NCI-H226 (cell line): ENCODE results near the gene SMAD1.

Experiments used
- DNase-seq: peaks from one replicate; pipeline ENCODE4 v3.0.0-alpha.2; 2015

Gene SMAD1

DNA sequence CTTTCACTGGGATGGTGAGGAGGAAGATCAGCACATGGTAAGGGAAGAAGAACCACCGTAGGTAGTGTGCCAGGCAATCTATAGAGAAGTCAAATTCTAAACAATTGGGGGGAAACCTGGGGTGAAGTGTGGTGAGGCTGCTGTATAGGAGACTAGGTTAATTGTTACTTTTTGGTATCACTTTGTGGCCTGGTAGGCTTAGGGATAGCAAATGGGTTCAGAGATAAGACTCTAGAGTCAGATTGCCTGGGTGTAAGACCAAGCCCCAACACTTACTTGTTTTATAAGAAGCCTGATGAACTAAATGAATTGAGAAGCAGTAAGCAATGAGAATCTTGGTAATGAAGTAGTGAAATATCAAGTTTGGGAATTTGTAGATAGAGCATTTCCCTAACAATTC, 8.7 kb downstream of the SMAD1 start:
- no peak for DNase-seq

GRCh38 chr4:145490796-145491195, 9.1 kb downstream of the SMAD1 start:
- DNase-seq: no peak

- DNase-seq: no peak
Observed at GRCh38 chr4:145492376-145492775, 10.7 kb downstream of the SMAD1 start.

- no peak for DNase-seq
Observed at GRCh38 chr4:145493166-145493565, 11.5 kb downstream of the SMAD1 start.

- DNase-seq: no peak
Observed at GRCh38 chr4:145494666-145495270, 13.1 kb downstream of the SMAD1 start.

- no peak for DNase-seq
Observed at GRCh38 chr4:145496292-145496691, 14.6 kb downstream of the SMAD1 start.

DNA sequence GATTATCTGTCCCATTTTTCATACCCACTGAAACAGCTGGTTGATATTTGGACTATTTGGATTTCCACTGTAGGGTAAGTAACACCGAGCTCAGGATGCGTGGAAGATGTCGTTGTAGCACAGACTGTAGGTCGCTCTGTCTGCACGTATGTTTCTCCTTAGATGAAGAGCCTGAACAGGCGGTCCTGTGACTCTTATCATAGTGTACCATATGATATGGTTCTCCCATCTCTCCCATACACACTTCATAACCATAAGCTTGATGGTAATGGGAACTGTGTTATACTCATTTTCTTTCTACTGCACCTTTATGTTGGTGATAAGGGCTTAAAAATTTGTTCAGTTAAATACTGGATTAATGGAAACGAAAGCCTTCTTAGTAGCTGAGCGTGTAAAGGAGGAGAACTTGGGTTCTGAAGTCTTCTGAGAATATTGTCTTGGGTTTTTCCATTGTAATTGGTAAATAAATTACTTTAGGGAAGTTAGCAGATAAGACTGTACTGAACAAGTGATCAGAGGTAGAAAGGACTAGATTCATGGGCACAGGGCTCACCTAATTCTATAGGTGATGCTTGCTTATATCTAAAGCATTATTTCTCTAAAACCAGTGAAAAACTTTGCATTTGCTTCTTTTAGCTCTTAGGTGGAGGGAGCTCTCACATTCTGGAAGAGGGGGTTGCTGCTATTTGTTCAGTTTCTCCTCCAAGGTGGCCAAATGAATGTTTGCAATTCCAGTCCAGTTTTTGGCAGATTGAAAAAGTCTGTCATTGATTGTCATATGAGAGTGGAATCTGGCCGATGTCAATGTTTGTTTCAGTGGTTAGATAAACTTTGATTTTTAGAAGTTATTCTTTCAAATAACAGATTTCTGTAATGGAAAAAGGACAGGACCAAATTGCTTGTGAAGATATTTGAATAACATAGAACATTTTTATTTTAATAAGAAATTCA, 15.8 kb downstream of the SMAD1 start:
- DNase-seq: no peak

GRCh38 chr4:145498430-145498829, 16.8 kb downstream of the SMAD1 start:
- DNase-seq: no peak

DNA sequence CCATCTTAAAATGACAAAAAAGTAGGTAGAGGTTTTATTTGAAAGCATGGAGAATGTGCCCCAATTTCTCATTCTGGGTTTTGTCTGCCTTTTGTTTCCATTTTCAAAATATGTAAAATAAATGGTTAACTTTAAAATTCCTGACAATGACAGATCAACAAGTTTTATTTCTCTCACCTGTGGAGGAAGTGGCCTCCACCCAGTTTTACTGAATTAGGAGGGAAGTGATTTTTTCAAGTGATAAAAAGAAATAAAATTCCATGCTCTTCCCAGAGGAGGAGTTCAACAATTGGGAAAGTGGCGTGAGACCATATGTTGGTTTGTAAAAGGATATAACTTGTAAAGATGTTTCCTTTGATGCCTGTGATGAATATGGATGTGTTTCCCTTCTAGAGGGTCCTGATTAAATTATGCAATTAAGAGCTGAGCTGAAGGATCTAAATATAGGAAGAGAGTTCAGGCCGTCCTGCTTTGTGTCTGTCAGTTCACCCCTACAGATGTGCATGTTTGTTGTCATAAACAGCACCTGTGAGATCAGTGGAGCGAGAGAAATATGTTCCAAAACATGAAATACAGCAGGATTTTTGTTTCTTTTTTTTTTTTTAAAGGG, 19.5 kb downstream of the SMAD1 start:
- DNase-seq: no peak

- DNase-seq: no peak
Observed at GRCh38 chr4:145502809-145503208, 21.2 kb downstream of the SMAD1 start.

GRCh38 chr4:145503486-145504072, 21.9 kb downstream of the SMAD1 start:
- DNase-seq: no peak

DNA sequence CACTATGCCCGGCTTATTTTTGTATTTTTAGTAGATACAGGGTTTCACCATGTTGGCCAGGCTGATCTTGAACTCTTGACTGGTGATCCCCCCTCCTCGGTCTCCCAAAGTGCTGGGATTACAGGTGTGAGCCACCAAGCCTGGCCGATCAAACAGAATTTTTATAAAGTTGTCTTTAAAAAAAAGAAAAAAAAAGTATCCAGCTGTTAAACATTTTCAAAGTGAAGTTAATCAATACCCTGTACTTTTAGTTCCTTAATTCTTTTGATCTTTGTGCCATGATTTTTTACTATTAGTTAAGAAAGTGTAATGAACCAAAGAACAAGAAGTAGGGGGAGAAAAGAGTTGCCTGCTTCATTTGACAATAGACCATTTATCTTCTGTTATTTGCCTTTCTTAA, 24.3 kb downstream of the SMAD1 start:
- no peak for DNase-seq

GRCh38 chr4:145507636-145508035, 26.0 kb downstream of the SMAD1 start:
- DNase-seq: peak; percentile 32

- peak; percentile 15 for DNase-seq
Observed at GRCh38 chr4:145511913-145512522, 30.4 kb downstream of the SMAD1 start.

GRCh38 chr4:145513020-145513621, 31.5 kb downstream of the SMAD1 start:
- DNase-seq: no peak

GRCh38 chr4:145520172-145520571, 38.5 kb downstream of the SMAD1 start:
- no peak for DNase-seq

GRCh38 chr4:145521282-145521681, 39.6 kb downstream of the SMAD1 start:
- DNase-seq: no peak

- no peak for DNase-seq
Observed at GRCh38 chr4:145523117-145523516, 41.5 kb downstream of the SMAD1 start.

- DNase-seq: no peak
Observed at GRCh38 chr4:145524552-145524951, 42.9 kb downstream of the SMAD1 start.

GRCh38 chr4:145525291-145525740, 43.7 kb downstream of the SMAD1 start:
- DNase-seq: no peak

- DNase-seq: no peak
Observed at GRCh38 chr4:145527773-145528172, 46.1 kb downstream of the SMAD1 start.

DNA sequence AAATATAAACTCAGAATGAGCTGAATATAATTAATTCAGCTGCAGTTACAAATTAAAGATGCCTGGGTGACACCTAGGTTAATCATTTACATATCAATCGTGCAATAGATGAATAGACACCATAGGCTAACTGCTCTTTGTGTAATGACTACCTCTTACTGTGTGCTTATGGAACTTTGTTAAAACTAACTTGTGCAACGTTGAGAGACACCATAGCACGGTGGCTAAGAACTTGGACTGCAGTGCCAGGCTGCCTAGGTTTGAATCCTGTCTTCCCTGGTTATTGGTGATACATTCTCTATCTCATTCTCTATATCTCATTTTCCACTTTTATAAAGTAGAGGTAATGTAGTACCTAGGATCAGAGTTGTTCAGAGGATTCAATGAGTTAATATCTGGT, 46.9 kb downstream of the SMAD1 start:
- DNase-seq: no peak

DNA sequence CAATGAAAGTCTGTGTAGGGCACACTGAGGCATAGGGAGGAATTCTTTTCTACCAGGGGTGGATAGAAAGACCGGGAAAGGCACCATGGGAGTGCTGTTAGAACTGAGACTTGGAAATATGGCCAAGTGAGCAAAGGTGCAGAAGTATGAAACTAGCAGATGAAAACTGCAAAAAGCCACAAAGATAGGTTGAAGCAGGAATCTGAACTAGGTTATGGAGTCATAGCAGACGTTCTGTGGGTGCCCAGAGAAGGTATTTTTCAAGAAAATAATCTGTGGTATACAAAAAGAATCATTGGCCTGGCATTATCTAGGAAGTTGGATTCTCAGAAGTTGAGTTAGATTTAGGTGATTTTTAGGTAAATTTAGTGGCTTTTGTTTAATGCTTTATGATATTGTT, 48.5 kb downstream of the SMAD1 start:
- DNase-seq: no peak
